Measurements from ENCODE around the gene GPR137B. TPM values are rescaled to one million over a fixed set of nuclear protein-coding genes. Genes with fewer than 3 reads are reported as not detected.

GPR137B gene
- total and polyA plus RNA-seq, 2 donors (not counting 1 experiment from before 2014, with no cell fraction given): 12.9 to 13.6 TPM

GRCh38 chr1:236240675-236241074 lies 98.3 kb downstream of the GPR137B start:
- no peak overlapping the region for H2AFZ ChIP-seq (ENCODE audit: low read length)
- DNase-seq (ENCODE audit: low read depth in 2 of 2): no peak
- no peaks in the 10 kb centered on the region for H3K79me2 ChIP-seq (ENCODE audit: control insufficient read depth, insufficient read depth, low read length)
- H3K27ac ChIP-seq (ENCODE audit: insufficient read depth, low read length): no peak overlapping the region
- H3K4me1 ChIP-seq (ENCODE audit: control insufficient read depth, extremely low read depth, insufficient read depth, low read length): no peaks in the 10 kb centered on the region
- no peaks in the 10 kb centered on the region for H3K9me3 ChIP-seq (ENCODE audit: control insufficient read depth, insufficient read depth, low read depth, low read length)
- H3K9ac ChIP-seq (ENCODE audit: insufficient read depth, low read length): no peak overlapping the region
- no peaks in the 10 kb centered on the region for H3K36me3 ChIP-seq (ENCODE audit: control insufficient read depth, insufficient read depth, low read length)
- TF ChIP-seq CTCF (conservative IDR thresholded peaks at IDR 0.05 in 1 of 2, IDR thresholded peaks at IDR 0.05 in 1 of 2; ENCODE audit: low read depth in 1 of 2, low read length in 2 of 2): no peak
- TF ChIP-seq EZH2 (IDR thresholded peaks at IDR 0.05; ENCODE audit: low read length, missing control alignments): no peak
- no peak overlapping the region for H3K4me2 ChIP-seq (ENCODE audit: extremely low read depth, insufficient read depth, low read length)
- H4K20me1 ChIP-seq (ENCODE audit: control insufficient read depth, extremely low read depth, insufficient read depth, low read length): no peaks in the 10 kb centered on the region
- H3K4me3 ChIP-seq (replicated peaks in 1 of 4; ENCODE audit: control extremely low read depth in 1 of 4, insufficient read depth in 1 of 4, low read depth in 3 of 4, low read length in 4 of 4): no peak overlapping the region
- no peaks in the 10 kb centered on the region for H3K27me3 ChIP-seq (ENCODE audit: control insufficient read depth, insufficient read depth, low read length)

GRCh38 chr1:236242568-236242967 lies 100.2 kb downstream of the GPR137B start:
- Histone ChIP-seq H3K4me2 (ENCODE audit: extremely low read depth, insufficient read depth, low read length) (no peak overlapping the region), H3K4me1 (ENCODE audit: control insufficient read depth, extremely low read depth, insufficient read depth, low read length) (no peaks in the 10 kb centered on the region), H4K20me1 (ENCODE audit: control insufficient read depth, extremely low read depth, insufficient read depth, low read length) (no peaks in the 10 kb centered on the region), H3K4me3 (replicated peaks in 1 of 4; ENCODE audit: control extremely low read depth in 1 of 4, insufficient read depth in 1 of 4, low read depth in 3 of 4, low read length in 4 of 4) (no peak overlapping the region), H3K27ac (ENCODE audit: insufficient read depth, low read length) (no peak overlapping the region), H3K9ac (ENCODE audit: insufficient read depth, low read length) (no peak overlapping the region), H3K36me3 (ENCODE audit: control insufficient read depth, insufficient read depth, low read length) (no peaks in the 10 kb centered on the region), H3K79me2 (ENCODE audit: control insufficient read depth, insufficient read depth, low read length) (no peaks in the 10 kb centered on the region), H3K9me3 (ENCODE audit: control insufficient read depth, insufficient read depth, low read depth, low read length) (no peaks in the 10 kb centered on the region), H3K27me3 (ENCODE audit: control insufficient read depth, insufficient read depth, low read length) (no peaks in the 10 kb centered on the region), H2AFZ (ENCODE audit: low read length) (no peak overlapping the region)
- no peak for DNase-seq (ENCODE audit: low read depth in 2 of 2)
- TF ChIP-seq EZH2 (IDR thresholded peaks at IDR 0.05; ENCODE audit: low read length, missing control alignments): no peak
- no peak for TF ChIP-seq CTCF (conservative IDR thresholded peaks at IDR 0.05 in 1 of 2, IDR thresholded peaks at IDR 0.05 in 1 of 2; ENCODE audit: low read depth in 1 of 2, low read length in 2 of 2)

- no peak overlapping the region for H3K27ac ChIP-seq (ENCODE audit: insufficient read depth, low read length)
- no peak overlapping the region for H3K9ac ChIP-seq (ENCODE audit: insufficient read depth, low read length)
- TF ChIP-seq CTCF (conservative IDR thresholded peaks at IDR 0.05 in 1 of 2, IDR thresholded peaks at IDR 0.05 in 1 of 2; ENCODE audit: low read depth in 1 of 2, low read length in 2 of 2) (no peak), EZH2 (IDR thresholded peaks at IDR 0.05; ENCODE audit: low read length, missing control alignments) (no peak)
- no peaks in the 10 kb centered on the region for H4K20me1 ChIP-seq (ENCODE audit: control insufficient read depth, extremely low read depth, insufficient read depth, low read length)
- DNase-seq (ENCODE audit: low read depth in 2 of 2): no peak
- H3K27me3 ChIP-seq (ENCODE audit: control insufficient read depth, insufficient read depth, low read length): no peaks in the 10 kb centered on the region
- H3K9me3 ChIP-seq (ENCODE audit: control insufficient read depth, insufficient read depth, low read depth, low read length): no peaks in the 10 kb centered on the region
- H3K4me2 ChIP-seq (ENCODE audit: extremely low read depth, insufficient read depth, low read length): no peak overlapping the region
- no peak overlapping the region for H2AFZ ChIP-seq (ENCODE audit: low read length)
- no peaks in the 10 kb centered on the region for H3K79me2 ChIP-seq (ENCODE audit: control insufficient read depth, insufficient read depth, low read length)
- no peaks in the 10 kb centered on the region for H3K36me3 ChIP-seq (ENCODE audit: control insufficient read depth, insufficient read depth, low read length)
- H3K4me1 ChIP-seq (ENCODE audit: control insufficient read depth, extremely low read depth, insufficient read depth, low read length): no peaks in the 10 kb centered on the region
- no peak overlapping the region for H3K4me3 ChIP-seq (replicated peaks in 1 of 4; ENCODE audit: control extremely low read depth in 1 of 4, insufficient read depth in 1 of 4, low read depth in 3 of 4, low read length in 4 of 4)
Measured at GRCh38 chr1:236247286-236247685, 104.9 kb downstream of the GPR137B start.

Measured in fibroblast of lung (primary cell).